GM10248 (cell line): ENCODE data around the gene RMI2.

Experiments used
- CTCF ChIA-PET: fragments of 300-600 bp; sonication (Branson Sonifier 250); formaldehyde crosslinking; extraction: SDS; loops from one replicate; lab custom pipeline; 2021; ENCODE audit warnings: antibody characterized with exemption; lab: Yijun Ruan, JAX
- POLR2A ChIA-PET: fragments of 350-650 bp; sonication (Branson Sonifier 250); formaldehyde crosslinking; extraction: SDS; loops from one replicate; lab custom pipeline; 2020; ENCODE audit warnings: antibody characterized with exemption; lab: Yijun Ruan, JAX
- DNase-seq: peaks from one replicate; pipeline ENCODE4 v3.0.0; 2012; ENCODE audit errors: extremely low spot score
- TF ChIP-seq, protein P1 (sequence below): IDR thresholded peaks from 2 replicates; pipeline ENCODE4 v1.5.1; 2012; ENCODE audit warnings: mild to moderate bottlenecking, low read depth; ENCODE audit errors: extremely low read depth, missing control alignments, control extremely low read depth

The RMI2 gene

GRCh38 chr16:11341371-11341770 is 3.9 kb upstream of the RMI2 start:
- TF ChIP-seq, protein P1, sequence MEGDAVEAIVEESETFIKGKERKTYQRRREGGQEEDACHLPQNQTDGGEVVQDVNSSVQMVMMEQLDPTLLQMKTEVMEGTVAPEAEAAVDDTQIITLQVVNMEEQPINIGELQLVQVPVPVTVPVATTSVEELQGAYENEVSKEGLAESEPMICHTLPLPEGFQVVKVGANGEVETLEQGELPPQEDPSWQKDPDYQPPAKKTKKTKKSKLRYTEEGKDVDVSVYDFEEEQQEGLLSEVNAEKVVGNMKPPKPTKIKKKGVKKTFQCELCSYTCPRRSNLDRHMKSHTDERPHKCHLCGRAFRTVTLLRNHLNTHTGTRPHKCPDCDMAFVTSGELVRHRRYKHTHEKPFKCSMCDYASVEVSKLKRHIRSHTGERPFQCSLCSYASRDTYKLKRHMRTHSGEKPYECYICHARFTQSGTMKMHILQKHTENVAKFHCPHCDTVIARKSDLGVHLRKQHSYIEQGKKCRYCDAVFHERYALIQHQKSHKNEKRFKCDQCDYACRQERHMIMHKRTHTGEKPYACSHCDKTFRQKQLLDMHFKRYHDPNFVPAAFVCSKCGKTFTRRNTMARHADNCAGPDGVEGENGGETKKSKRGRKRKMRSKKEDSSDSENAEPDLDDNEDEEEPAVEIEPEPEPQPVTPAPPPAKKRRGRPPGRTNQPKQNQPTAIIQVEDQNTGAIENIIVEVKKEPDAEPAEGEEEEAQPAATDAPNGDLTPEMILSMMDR = no peak
- CTCF ChIA-PET = interaction anchor here (0.8 kb wide), 1 partner anchor 42 kb away, joined by 3 read pairs; no protein-coding TSS in a partner anchor
- no peak for DNase-seq
- POLR2A ChIA-PET = interaction anchor here (0.8 kb wide), 1 partner anchor 30 kb away, joined by 3 read pairs; no protein-coding TSS in a partner anchor

DNA sequence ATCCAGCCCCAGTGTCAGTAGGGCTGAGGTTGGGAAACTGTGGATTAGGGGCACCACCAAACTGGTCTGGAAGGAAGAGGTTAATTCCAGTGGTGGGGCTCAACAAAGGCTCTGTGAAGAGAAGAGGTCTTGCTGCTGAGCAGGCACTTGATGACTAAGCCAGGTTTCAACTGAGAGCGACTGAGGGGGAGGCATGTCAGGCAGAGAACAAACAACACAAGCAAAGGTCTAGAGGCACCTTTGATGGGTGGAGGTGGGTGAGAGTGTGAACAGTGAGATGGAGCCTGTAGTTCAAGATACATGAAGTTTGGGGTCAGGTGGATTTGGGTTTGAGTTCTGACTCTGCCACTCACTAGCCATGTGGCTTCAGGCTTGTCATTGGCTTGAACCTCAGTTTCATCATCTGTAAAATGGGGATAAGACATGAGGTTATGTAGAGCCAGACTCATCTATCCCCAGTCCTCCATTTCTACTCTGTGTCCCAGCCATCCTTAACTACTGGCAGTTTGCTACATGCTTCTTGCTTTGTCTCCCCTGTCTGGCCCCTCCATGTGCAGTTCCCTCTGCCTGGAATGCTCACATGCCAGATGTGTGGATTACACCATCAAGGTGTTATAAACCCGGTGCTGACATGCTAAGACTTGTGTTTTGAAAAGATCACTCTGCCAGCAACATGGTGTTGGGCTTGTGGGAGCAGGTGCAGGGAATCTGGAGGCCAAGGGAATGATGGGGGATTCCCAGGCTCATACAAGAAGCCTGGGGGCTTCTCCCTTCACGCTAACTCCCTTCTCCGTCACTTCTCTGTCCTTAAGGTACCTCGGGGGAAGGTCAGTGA is 3.0 kb upstream of the RMI2 start:
- POLR2A ChIA-PET = no interaction called here
- CTCF ChIA-PET = no interaction called here
- DNase-seq = no peak
- TF ChIP-seq, protein P1 = no peak

DNA sequence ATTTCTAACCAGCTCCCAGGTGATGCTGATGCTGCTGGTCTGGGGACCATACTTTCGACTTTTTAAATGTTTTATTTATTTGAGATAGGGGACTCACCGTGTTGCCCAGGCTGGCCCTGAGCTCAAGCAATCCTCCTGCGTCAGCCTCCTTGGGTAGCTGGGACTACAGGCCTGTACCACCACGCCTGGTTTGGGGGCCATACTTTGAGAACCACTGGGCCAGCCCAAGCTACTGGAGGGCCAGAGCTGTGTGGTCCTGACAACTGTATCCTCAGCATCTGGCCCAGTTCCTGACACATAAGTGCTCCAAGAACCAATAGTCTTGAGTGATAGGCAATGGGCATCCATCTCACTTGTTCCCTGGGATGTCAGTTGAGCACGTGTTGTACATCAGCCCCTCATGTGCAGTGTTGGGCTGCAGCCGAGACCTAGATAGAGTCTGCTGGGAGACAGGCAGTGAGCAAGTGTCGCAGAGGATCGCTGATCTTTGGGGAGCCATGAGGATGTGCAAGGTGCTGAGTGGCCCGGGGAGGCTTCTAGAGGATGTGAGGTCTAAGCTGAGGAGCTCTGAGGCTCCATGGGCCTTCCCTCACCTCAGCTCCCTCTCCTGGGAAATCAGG is 1.6 kb downstream of the RMI2 start:
- ChIA-PET POLR2A (interaction anchor here (0.6 to 1.8 kb wide), 3 partner anchors 9 to 91 kb away, joined by 3 to 8 read pairs (median 7); partner anchors contain the start of gene SOCS1), CTCF (interaction anchor here (1.1 to 2.4 kb wide), 9 partner anchors 10 to 398 kb away, joined by 3 to 9 read pairs (median 5); no protein-coding TSS in a partner anchor)
- DNase-seq = no peak
- TF ChIP-seq, protein P1 = no peak

- no peak for DNase-seq
- ChIA-PET POLR2A (no interaction called here), CTCF (interaction anchor here (1.1 to 1.8 kb wide), 6 partner anchors 8 to 91 kb away, joined by 3 to 9 read pairs (median 5); no protein-coding TSS in a partner anchor)
- TF ChIP-seq, protein P1 = no peak
Measured at GRCh38 chr16:11347831-11348230, 2.6 kb downstream of the RMI2 start.

GRCh38 chr16:11348737-11349598 is 3.7 kb downstream of the RMI2 start:
- CTCF ChIA-PET = interaction anchor here (0.9 to 3.0 kb wide), 4 partner anchors 16 to 378 kb away, joined by 3 to 7 read pairs (median 3); no protein-coding TSS in a partner anchor
- POLR2A ChIA-PET = no interaction called here
- DNase-seq = no peak
- TF ChIP-seq, protein P1 = no peak

GRCh38 chr16:11349599-11350276 is 4.5 kb downstream of the RMI2 start:
- POLR2A ChIA-PET = no interaction called here
- CTCF ChIA-PET = interaction anchor here (0.9 to 3.0 kb wide), 3 partner anchors 17 to 379 kb away, joined by 3 to 7 read pairs (median 3); no protein-coding TSS in a partner anchor
- TF ChIP-seq, protein P1 = no peak
- DNase-seq = no peak
